IPS-NIHi11 (cell line): ENCODE data around the gene HDAC7.

Experiments used
- DNase-seq: peaks from one replicate; pipeline ENCODE4 v3.0.0; 2012; ENCODE audit warnings: mixed read lengths, low spot score

Gene HDAC7

GRCh38 chr12:47745485-47746041 lies 74.1 kb downstream of the HDAC7 start:
- no peak for DNase-seq

GRCh38 chr12:47744778-47745436 lies 74.8 kb downstream of the HDAC7 start:
- DNase-seq, result no peak

- DNase-seq, result peak; percentile 88
Observed at GRCh38 chr12:47744005-47744651, 75.6 kb downstream of the HDAC7 start.

- DNase-seq, result no peak
Observed at GRCh38 chr12:47743311-47743860, 76.3 kb downstream of the HDAC7 start.

- peak; percentile 80 for DNase-seq
Observed at GRCh38 chr12:47742253-47742825, 77.4 kb downstream of the HDAC7 start.

- DNase-seq, result peak; percentile 43
Observed at GRCh38 chr12:47741340-47741703, 78.4 kb downstream of the HDAC7 start.

- DNase-seq, result no peak
Observed at GRCh38 chr12:47740606-47741339, 78.9 kb downstream of the HDAC7 start.

GRCh38 chr12:47739979-47740378 lies 79.7 kb downstream of the HDAC7 start:
- DNase-seq, result no peak

- DNase-seq, result no peak
Observed at GRCh38 chr12:47739297-47739696, 80.4 kb downstream of the HDAC7 start.

GRCh38 chr12:47737936-47738594 lies 81.6 kb downstream of the HDAC7 start:
- DNase-seq, result no peak

- peak; percentile 63 for DNase-seq
Observed at GRCh38 chr12:47736877-47737676, 82.6 kb downstream of the HDAC7 start.

- no peak for DNase-seq
Observed at GRCh38 chr12:47736216-47736615, 83.5 kb downstream of the HDAC7 start.

GRCh38 chr12:47735649-47736048 lies 84.1 kb downstream of the HDAC7 start:
- no peak for DNase-seq

GRCh38 chr12:47734725-47735480 lies 84.8 kb downstream of the HDAC7 start:
- peak; percentile 68 for DNase-seq

- no peak for DNase-seq
Observed at GRCh38 chr12:47733142-47733541, 86.6 kb downstream of the HDAC7 start.
